HL-60 (cell line): ENCODE results near the gene TUT7.

ENCODE experiments used
- POLR2AphosphoS5 ChIP-seq: IDR thresholded peaks from 2 replicates; pipeline ENCODE4 v1.6.1; 2012; ENCODE audit warnings: low read depth
- SPI1 ChIP-seq: IDR thresholded peaks from 2 replicates; pipeline ENCODE4 v1.6.1; 2012; ENCODE audit warnings: low read depth, mild to moderate bottlenecking, borderline replicate concordance
- TF ChIP-seq, protein P1 (sequence below): IDR thresholded peaks from one replicate; pipeline ENCODE4 v1.5.1; 2011; ENCODE audit warnings: low read length, control low read depth, inconsistent platforms; ENCODE audit not compliant: insufficient read depth
- TF ChIP-seq, protein P2 (sequence below): IDR thresholded peaks from 2 replicates; pipeline ENCODE4 v1.6.1; 2012; ENCODE audit warnings: low read depth; ENCODE audit not compliant: insufficient replicate concordance

DNA sequence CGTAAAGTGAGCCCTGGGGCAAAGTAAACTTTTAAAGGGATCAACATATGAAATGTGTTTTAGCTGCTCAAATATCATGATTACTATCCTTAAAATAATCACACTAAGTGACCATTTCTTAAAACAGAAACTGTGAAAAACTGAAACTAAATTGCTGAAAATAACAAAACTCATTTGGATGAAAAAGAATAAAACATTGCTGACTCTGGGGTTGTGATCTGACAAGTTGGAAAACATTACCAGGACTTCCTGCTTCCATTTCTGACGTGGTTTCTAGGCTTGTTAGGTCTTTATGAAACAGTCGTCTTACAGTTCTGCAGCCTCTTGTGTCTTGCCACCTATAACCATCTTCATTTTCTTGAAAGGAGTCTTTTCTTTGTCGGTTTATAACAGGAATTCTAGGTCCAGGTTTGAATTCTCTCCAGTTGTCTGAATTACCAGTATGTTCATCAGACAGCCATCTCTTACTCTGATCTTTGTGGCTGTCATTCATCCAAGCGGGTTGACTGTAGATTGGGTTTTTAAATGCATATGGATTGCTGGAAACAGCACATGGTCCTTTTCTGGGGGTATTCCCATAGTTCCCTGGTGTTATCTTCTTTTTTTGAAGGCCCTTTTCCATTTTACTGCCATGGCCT is 1.7 kb downstream of the TUT7 start:
- TF ChIP-seq, protein P1, sequence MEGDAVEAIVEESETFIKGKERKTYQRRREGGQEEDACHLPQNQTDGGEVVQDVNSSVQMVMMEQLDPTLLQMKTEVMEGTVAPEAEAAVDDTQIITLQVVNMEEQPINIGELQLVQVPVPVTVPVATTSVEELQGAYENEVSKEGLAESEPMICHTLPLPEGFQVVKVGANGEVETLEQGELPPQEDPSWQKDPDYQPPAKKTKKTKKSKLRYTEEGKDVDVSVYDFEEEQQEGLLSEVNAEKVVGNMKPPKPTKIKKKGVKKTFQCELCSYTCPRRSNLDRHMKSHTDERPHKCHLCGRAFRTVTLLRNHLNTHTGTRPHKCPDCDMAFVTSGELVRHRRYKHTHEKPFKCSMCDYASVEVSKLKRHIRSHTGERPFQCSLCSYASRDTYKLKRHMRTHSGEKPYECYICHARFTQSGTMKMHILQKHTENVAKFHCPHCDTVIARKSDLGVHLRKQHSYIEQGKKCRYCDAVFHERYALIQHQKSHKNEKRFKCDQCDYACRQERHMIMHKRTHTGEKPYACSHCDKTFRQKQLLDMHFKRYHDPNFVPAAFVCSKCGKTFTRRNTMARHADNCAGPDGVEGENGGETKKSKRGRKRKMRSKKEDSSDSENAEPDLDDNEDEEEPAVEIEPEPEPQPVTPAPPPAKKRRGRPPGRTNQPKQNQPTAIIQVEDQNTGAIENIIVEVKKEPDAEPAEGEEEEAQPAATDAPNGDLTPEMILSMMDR: no peak
- TF ChIP-seq, protein P2, sequence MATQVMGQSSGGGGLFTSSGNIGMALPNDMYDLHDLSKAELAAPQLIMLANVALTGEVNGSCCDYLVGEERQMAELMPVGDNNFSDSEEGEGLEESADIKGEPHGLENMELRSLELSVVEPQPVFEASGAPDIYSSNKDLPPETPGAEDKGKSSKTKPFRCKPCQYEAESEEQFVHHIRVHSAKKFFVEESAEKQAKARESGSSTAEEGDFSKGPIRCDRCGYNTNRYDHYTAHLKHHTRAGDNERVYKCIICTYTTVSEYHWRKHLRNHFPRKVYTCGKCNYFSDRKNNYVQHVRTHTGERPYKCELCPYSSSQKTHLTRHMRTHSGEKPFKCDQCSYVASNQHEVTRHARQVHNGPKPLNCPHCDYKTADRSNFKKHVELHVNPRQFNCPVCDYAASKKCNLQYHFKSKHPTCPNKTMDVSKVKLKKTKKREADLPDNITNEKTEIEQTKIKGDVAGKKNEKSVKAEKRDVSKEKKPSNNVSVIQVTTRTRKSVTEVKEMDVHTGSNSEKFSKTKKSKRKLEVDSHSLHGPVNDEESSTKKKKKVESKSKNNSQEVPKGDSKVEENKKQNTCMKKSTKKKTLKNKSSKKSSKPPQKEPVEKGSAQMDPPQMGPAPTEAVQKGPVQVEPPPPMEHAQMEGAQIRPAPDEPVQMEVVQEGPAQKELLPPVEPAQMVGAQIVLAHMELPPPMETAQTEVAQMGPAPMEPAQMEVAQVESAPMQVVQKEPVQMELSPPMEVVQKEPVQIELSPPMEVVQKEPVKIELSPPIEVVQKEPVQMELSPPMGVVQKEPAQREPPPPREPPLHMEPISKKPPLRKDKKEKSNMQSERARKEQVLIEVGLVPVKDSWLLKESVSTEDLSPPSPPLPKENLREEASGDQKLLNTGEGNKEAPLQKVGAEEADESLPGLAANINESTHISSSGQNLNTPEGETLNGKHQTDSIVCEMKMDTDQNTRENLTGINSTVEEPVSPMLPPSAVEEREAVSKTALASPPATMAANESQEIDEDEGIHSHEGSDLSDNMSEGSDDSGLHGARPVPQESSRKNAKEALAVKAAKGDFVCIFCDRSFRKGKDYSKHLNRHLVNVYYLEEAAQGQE: no peak
- no peak for TF ChIP-seq POLR2AphosphoS5
- no peak for TF ChIP-seq SPI1
